ENCODE measurements around the gene PDGFA.

DNA sequence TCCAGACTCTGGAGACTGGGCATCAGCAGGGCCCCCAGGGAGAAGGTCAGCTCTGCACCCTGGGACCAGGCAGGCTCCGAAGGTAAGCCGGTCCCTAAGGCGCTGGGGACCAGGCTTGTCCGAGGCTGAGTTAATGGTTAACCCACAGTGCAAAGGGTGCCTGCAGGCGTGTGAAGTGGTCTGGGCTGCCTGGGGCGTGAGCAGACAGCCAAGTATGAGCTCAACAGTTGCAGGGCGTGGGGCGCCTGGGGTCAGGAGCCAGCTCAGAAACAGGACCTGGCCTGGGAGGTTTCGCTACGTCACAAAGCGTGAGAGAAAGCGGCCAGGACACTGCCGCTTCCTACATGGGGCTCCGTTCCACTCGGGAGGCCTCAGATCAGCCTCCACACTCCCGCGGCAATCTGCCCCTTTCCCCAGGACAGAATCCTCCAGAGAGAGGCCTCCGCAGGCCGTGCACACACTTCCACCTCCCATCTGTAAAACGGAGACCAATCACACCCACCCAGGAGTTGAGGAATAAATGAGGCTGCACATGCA, 16.0 kb downstream of the PDGFA start:
- TF ChIP-seq, protein P1, sequence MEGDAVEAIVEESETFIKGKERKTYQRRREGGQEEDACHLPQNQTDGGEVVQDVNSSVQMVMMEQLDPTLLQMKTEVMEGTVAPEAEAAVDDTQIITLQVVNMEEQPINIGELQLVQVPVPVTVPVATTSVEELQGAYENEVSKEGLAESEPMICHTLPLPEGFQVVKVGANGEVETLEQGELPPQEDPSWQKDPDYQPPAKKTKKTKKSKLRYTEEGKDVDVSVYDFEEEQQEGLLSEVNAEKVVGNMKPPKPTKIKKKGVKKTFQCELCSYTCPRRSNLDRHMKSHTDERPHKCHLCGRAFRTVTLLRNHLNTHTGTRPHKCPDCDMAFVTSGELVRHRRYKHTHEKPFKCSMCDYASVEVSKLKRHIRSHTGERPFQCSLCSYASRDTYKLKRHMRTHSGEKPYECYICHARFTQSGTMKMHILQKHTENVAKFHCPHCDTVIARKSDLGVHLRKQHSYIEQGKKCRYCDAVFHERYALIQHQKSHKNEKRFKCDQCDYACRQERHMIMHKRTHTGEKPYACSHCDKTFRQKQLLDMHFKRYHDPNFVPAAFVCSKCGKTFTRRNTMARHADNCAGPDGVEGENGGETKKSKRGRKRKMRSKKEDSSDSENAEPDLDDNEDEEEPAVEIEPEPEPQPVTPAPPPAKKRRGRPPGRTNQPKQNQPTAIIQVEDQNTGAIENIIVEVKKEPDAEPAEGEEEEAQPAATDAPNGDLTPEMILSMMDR (IDR thresholded peaks at IDR 0.05) = no peak
- no peak for TF ChIP-seq POLR2A (IDR thresholded peaks at IDR 0.05)
